ENCODE results near the gene TAF4B. TPM values are rescaled to one million over a fixed set of nuclear protein-coding genes. Genes with fewer than 3 reads are reported as not detected.

The TAF4B gene
- total RNA-seq, 4 donors from 2014 or later, result 5.2 to 14.1 (median 8.1) TPM

- Histone ChIP-seq H3K4me3 (no peak overlapping the region), H3K27ac (replicated peaks in 1 of 4) (no peak overlapping the region), H3K9me3 (no peaks in the 10 kb centered on the region), H3K36me3 (no peaks in the 10 kb centered on the region), H3K27me3 (no peaks in the 10 kb centered on the region), H3K4me1 (no peaks in the 10 kb centered on the region)
- no peak for DNase-seq (ENCODE audit: extremely low spot score)
- 94% methylated on average over 2 of the region's 2 CpGs for WGBS
- intact Hi-C loops (cut with DNase I), result no loop called here
- TF ChIP-seq POLR2AphosphoS5 (IDR thresholded peaks at IDR 0.05), result no peak
- TF ChIP-seq, protein P1, sequence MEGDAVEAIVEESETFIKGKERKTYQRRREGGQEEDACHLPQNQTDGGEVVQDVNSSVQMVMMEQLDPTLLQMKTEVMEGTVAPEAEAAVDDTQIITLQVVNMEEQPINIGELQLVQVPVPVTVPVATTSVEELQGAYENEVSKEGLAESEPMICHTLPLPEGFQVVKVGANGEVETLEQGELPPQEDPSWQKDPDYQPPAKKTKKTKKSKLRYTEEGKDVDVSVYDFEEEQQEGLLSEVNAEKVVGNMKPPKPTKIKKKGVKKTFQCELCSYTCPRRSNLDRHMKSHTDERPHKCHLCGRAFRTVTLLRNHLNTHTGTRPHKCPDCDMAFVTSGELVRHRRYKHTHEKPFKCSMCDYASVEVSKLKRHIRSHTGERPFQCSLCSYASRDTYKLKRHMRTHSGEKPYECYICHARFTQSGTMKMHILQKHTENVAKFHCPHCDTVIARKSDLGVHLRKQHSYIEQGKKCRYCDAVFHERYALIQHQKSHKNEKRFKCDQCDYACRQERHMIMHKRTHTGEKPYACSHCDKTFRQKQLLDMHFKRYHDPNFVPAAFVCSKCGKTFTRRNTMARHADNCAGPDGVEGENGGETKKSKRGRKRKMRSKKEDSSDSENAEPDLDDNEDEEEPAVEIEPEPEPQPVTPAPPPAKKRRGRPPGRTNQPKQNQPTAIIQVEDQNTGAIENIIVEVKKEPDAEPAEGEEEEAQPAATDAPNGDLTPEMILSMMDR (IDR thresholded peaks at IDR 0.05), result no peak
- TF ChIP-seq EP300 (IDR thresholded peaks at IDR 0.05), result no peak
- no peak for TF ChIP-seq POLR2A (IDR thresholded peaks at IDR 0.05; ENCODE audit: low read depth)
Observed at GRCh38 chr18:26206488-26206887, 19.8 kb upstream of the TAF4B start.

- WGBS, result 83% methylated on average over 3 of the region's 3 CpGs
- no peak for DNase-seq (ENCODE audit: extremely low spot score)
- intact Hi-C loops (cut with DNase I), result no loop called here
Observed at GRCh38 chr18:26207937-26208336, 18.3 kb upstream of the TAF4B start.

DNA sequence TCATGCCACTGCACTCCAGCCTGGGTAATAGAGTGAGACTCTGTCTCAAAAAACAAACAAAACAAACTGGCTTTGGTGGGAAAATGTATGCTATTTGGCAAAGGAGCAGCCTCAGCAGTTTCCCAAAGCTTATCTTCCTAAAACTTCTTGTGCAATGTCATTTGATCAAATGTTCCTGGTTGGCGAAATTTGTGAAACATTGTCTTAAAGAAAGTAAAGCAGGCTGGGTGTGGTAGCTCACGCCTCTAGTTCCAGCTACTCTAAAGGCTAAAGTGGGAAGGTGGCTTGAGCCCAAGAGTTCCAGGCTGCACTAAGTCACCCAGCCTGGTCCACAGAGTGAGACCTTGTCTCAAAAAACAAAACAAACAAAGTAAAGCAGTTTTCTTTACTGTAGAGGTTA, 17.3 kb upstream of the TAF4B start:
- intact Hi-C loops (cut with DNase I), result no loop called here
- H3K27ac ChIP-seq (replicated peaks in 1 of 4), result no peak overlapping the region
- H3K4me1 ChIP-seq, result no peaks in the 10 kb centered on the region
- no peaks in the 10 kb centered on the region for H3K27me3 ChIP-seq
- H3K4me3 ChIP-seq, result no peak overlapping the region
- TF ChIP-seq, protein P1 (IDR thresholded peaks at IDR 0.05), result no peak
- TF ChIP-seq POLR2A (IDR thresholded peaks at IDR 0.05; ENCODE audit: low read depth) (no peak), POLR2AphosphoS5 (IDR thresholded peaks at IDR 0.05) (no peak), EP300 (IDR thresholded peaks at IDR 0.05) (no peak)
- no peaks in the 10 kb centered on the region for H3K9me3 ChIP-seq
- 84% methylated on average over 2 of the region's 2 CpGs for WGBS
- DNase-seq (ENCODE audit: extremely low spot score), result no peak
- no peaks in the 10 kb centered on the region for H3K36me3 ChIP-seq

More at GRCh38 chr18:26207937-26208336, 18.3 kb upstream of the TAF4B start:
- TF ChIP-seq POLR2A (IDR thresholded peaks at IDR 0.05; ENCODE audit: low read depth) (no peak), POLR2AphosphoS5 (IDR thresholded peaks at IDR 0.05) (no peak), EP300 (IDR thresholded peaks at IDR 0.05) (no peak)
- TF ChIP-seq, protein P1 (IDR thresholded peaks at IDR 0.05), result no peak
- H3K9me3 ChIP-seq, result no peaks in the 10 kb centered on the region
- H3K4me3 ChIP-seq, result no peak overlapping the region
- H3K27ac ChIP-seq (replicated peaks in 1 of 4), result no peak overlapping the region
- H3K27me3 ChIP-seq, result no peaks in the 10 kb centered on the region
- H3K36me3 ChIP-seq, result no peaks in the 10 kb centered on the region
- no peaks in the 10 kb centered on the region for H3K4me1 ChIP-seq

- Histone ChIP-seq H3K4me3 (no peak overlapping the region), H3K9me3 (no peaks in the 10 kb centered on the region), H3K36me3 (no peaks in the 10 kb centered on the region), H3K27ac (replicated peaks in 1 of 4) (no peak overlapping the region), H3K27me3 (no peaks in the 10 kb centered on the region), H3K4me1 (no peaks in the 10 kb centered on the region)
- intact Hi-C loops (cut with DNase I), result no loop called here
- TF ChIP-seq, protein P1 (IDR thresholded peaks at IDR 0.05), result no peak
- no peak for TF ChIP-seq POLR2A (IDR thresholded peaks at IDR 0.05; ENCODE audit: low read depth)
- TF ChIP-seq POLR2AphosphoS5 (IDR thresholded peaks at IDR 0.05), result no peak
- TF ChIP-seq EP300 (IDR thresholded peaks at IDR 0.05), result no peak
- no peak for DNase-seq (ENCODE audit: extremely low spot score)
- WGBS, result 88% methylated on average over 4 of the region's 4 CpGs
Observed at GRCh38 chr18:26210147-26210546, 16.1 kb upstream of the TAF4B start.

DNA sequence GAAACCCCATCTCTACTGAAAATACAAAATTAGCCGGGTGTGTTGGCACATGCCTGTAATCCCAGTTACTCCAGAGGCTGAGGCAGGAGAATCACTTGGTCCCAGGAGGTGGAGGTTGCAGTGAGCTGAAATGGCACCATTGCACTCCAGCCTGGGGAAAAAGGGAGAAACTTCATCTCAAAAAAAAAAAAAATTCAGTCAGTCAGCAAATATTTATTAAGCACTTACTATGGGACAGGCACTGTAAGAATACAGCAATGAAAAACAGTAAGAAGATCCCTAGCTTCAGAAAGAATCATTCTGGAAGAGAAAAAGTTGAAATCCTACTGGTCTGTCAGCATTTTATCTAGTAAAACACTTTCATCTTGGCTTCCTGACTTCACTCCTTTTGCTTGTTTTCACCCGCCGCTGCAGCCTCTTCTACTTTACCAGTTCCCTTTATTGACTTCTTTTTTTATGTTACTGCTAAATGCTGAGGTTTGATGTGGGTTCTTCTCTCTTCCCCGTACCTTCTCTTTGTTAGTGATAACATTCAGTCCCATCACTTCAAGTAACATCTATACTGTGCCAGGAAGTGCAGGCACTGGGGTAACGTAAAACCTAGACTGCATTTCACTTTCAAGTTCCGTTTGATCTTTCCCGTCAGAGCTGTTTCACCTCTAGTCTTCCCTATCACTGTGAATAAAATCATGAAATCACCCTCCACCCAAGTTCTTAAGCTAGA, 10.8 kb upstream of the TAF4B start:
- Histone ChIP-seq H3K27ac (replicated peaks in 1 of 4) (no peak overlapping the region), H3K36me3 (no peaks in the 10 kb centered on the region), H3K4me3 (no peak overlapping the region), H3K9me3 (no peaks in the 10 kb centered on the region), H3K4me1 (no peaks in the 10 kb centered on the region), H3K27me3 (no peaks in the 10 kb centered on the region)
- no peak for TF ChIP-seq EP300 (IDR thresholded peaks at IDR 0.05)
- no peak for TF ChIP-seq POLR2A (IDR thresholded peaks at IDR 0.05; ENCODE audit: low read depth)
- no peak for TF ChIP-seq POLR2AphosphoS5 (IDR thresholded peaks at IDR 0.05)
- TF ChIP-seq, protein P1 (IDR thresholded peaks at IDR 0.05), result no peak
- 63% methylated on average over 7 of the region's 7 CpGs for WGBS
- DNase-seq (ENCODE audit: extremely low spot score), result no peak
- intact Hi-C loops (cut with DNase I), result no loop called here
